MM.1S (cell line): ENCODE results near the gene FAM240A.
"Not testable (repeated sequence)": the region's sequence is repeated elsewhere in the genome, so short reads cannot be mapped to it uniquely, and the experiment has no call there.

Experiments
- DNase-seq: peaks from one replicate; pipeline ENCODE4 v3.0.0-alpha.2; 2015
- H2AFZ ChIP-seq: fragments of 300-600 bp; sonication (generic); 2 replicates; pipeline ENCODE4 v1.6.0; 2016; ENCODE audit warnings: antibody characterized with exemption, low read length
- H3F3A ChIP-seq: fragments of 300-600 bp; sonication (generic); 2 replicates; pipeline ENCODE4 v1.6.1; 2016; ENCODE audit warnings: mild to moderate bottlenecking, antibody characterized with exemption, low read length, moderate library complexity, mixed read lengths; ENCODE audit not compliant: insufficient read depth
- H3K27ac ChIP-seq: fragments of 300-600 bp; sonication (generic); 2 replicates; pipeline ENCODE4 v1.5.1; 2016; ENCODE audit warnings: mild to moderate bottlenecking, low read length
- H3K27me3 ChIP-seq: fragments of 300-600 bp; sonication (generic); replicated peaks from 2 replicates; pipeline ENCODE4 v1.6.0; 2016; ENCODE audit warnings: low read length; ENCODE audit not compliant: insufficient read depth
- H3K36me3 ChIP-seq: fragments of 300-600 bp; sonication (generic); replicated peaks from 2 replicates; pipeline ENCODE4 v1.6.1; 2016; ENCODE audit warnings: mild to moderate bottlenecking, low read length, mixed read lengths; ENCODE audit not compliant: insufficient read depth
- H3K4me1 ChIP-seq: fragments of 300-600 bp; sonication (generic); 2 replicates; pipeline ENCODE4 v1.6.1; 2016; ENCODE audit warnings: low read length, mixed read lengths
- H3K4me2 ChIP-seq: fragments of 300-600 bp; sonication (generic); 2 replicates; pipeline ENCODE4 v1.6.0; 2016; ENCODE audit warnings: low read depth, low read length
- H3K4me3 ChIP-seq: fragments of 300-600 bp; sonication (generic); 2 replicates; pipeline ENCODE4 v1.5.1; 2016; ENCODE audit warnings: low read length, mixed read lengths
- H3K79me2 ChIP-seq: fragments of 300-600 bp; sonication (generic); 2 replicates; pipeline ENCODE4 v1.6.1; 2016; ENCODE audit warnings: mixed run types, low read length, mixed read lengths
- H3K9ac ChIP-seq: fragments of 300-600 bp; sonication (generic); 2 replicates; pipeline ENCODE4 v1.6.1; 2016; ENCODE audit warnings: low read length, mixed read lengths
- H3K9me2 ChIP-seq: fragments of 300-600 bp; sonication (generic); replicated peaks from 2 replicates; pipeline ENCODE4 v1.6.1; 2016; ENCODE audit warnings: mild to moderate bottlenecking, low read length, mixed read lengths; ENCODE audit not compliant: insufficient read depth
- H3K9me3 ChIP-seq: fragments of 300-600 bp; sonication (generic); replicated peaks from 2 replicates; pipeline ENCODE4 v1.6.1; 2016; ENCODE audit warnings: mild to moderate bottlenecking, low read length, mixed read lengths; ENCODE audit not compliant: insufficient read depth
- H4K20me1 ChIP-seq: fragments of 300-600 bp; sonication (generic); 2 replicates; pipeline ENCODE4 v1.6.1; 2016; ENCODE audit warnings: mild to moderate bottlenecking, low read length, moderate library complexity, mixed read lengths; ENCODE audit not compliant: insufficient read depth
- EZH2 ChIP-seq: fragments of 300-600 bp; sonication (generic); optimal IDR thresholded peaks from 2 replicates; pipeline ENCODE3; 2017; ENCODE audit warnings: low read depth, mild to moderate bottlenecking, antibody characterized with exemption, low read length, mixed read lengths
- EZH2phosphoT487 ChIP-seq: fragments of 300-600 bp; sonication (generic); IDR thresholded peaks from 2 replicates; pipeline ENCODE4 v1.6.1; 2018; ENCODE audit warnings: antibody characterized with exemption, low read length
- TF ChIP-seq, protein P1 (sequence below): fragments of 300-600 bp; sonication (generic); IDR thresholded peaks from 2 replicates; pipeline ENCODE4 v1.5.1; 2016; ENCODE audit warnings: antibody characterized with exemption, low read length, mixed read lengths

FAM240A gene

DNA sequence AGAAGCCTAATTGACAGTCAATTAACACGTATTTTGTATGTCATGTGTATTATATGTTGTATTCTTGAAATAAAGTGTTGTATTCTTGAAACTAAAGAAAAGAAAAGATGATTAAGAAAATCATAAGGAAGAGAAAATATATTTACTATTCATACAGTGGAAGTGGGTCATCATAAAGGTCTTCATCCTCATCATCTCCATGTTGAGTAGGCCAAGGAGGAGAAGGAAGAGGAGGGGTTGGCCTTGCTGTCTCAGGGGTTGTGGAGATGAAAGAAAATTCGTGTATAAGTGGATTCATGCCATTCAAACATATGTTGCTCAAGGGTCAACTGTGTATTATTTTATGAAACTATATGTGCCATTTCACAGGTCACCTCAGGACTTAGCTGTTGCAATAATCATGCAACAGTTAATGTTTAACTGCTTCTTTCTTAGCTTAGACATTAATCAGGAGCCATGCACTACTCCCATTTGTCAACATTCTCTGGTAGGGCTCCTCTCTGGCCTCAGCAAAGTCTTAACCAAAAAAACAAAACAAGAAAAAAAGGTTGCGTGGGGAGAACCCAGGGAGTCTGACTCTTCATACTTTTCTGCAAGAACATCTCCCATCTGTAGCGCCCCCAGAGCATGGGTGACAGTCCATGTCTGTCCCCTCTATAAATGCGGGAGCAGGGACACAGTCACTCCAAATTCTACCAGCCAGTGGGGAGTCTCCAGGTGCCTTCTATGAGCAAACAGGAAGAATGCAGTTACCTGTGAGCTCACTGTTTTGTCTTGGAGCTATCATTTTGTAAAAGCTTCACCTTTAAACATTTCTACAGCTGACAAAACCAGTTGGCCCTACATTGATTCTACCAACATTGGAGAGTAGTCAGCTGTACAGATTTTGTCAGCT is 26.3 kb upstream of the FAM240A start:
- no peaks in the 10 kb centered on the region for H3K79me2 ChIP-seq
- TF ChIP-seq, protein P1, sequence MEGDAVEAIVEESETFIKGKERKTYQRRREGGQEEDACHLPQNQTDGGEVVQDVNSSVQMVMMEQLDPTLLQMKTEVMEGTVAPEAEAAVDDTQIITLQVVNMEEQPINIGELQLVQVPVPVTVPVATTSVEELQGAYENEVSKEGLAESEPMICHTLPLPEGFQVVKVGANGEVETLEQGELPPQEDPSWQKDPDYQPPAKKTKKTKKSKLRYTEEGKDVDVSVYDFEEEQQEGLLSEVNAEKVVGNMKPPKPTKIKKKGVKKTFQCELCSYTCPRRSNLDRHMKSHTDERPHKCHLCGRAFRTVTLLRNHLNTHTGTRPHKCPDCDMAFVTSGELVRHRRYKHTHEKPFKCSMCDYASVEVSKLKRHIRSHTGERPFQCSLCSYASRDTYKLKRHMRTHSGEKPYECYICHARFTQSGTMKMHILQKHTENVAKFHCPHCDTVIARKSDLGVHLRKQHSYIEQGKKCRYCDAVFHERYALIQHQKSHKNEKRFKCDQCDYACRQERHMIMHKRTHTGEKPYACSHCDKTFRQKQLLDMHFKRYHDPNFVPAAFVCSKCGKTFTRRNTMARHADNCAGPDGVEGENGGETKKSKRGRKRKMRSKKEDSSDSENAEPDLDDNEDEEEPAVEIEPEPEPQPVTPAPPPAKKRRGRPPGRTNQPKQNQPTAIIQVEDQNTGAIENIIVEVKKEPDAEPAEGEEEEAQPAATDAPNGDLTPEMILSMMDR = no peak
- no peak for TF ChIP-seq EZH2
- TF ChIP-seq EZH2phosphoT487 = no peak
- H2AFZ ChIP-seq = no peak overlapping the region
- H3K9me2 ChIP-seq = no peaks in the 10 kb centered on the region
- no peak overlapping the region for H3K4me2 ChIP-seq
- H3K9me3 ChIP-seq = no peaks in the 10 kb centered on the region
- no peaks in the 10 kb centered on the region for H4K20me1 ChIP-seq
- no peak for DNase-seq
- H3K4me3 ChIP-seq = no peak overlapping the region
- H3K27me3 ChIP-seq = no peaks in the 10 kb centered on the region
- no peak overlapping the region for H3K27ac ChIP-seq
- no peaks in the 10 kb centered on the region for H3F3A ChIP-seq
- no peaks in the 10 kb centered on the region for H3K36me3 ChIP-seq
- H3K4me1 ChIP-seq = no peaks in the 10 kb centered on the region
- H3K9ac ChIP-seq = no peak overlapping the region

DNA sequence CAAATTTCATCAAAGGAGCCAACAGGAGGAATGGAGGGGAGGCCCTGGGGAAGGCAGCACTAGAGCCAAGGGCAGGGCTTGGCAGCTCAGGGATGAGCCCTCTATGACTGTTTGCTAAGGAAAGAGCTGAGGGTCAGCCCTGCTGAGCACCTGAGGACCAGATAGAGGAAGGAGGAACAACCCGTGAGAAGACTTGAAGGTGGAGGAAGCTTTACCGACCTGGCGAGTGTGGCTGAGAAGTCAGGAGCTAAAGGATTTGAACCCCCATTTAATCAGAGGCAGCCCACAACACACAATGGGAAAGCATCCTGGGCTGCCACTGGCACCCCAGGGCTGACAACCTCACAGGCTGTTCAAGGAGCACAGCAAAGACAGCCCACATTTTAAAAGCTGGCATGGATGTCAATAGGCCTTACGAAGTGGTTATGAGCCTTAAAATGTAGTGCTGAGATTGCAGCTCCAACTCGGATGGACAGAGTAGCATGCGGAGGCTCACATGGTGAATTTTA is 25.5 kb upstream of the FAM240A start:
- H3K4me2 ChIP-seq = no peak overlapping the region
- no peaks in the 10 kb centered on the region for H3K27me3 ChIP-seq
- H2AFZ ChIP-seq = no peak overlapping the region
- H3K79me2 ChIP-seq = no peaks in the 10 kb centered on the region
- H3F3A ChIP-seq = no peaks in the 10 kb centered on the region
- H3K4me1 ChIP-seq = no peaks in the 10 kb centered on the region
- H3K36me3 ChIP-seq = no peaks in the 10 kb centered on the region
- H3K9ac ChIP-seq = no peak overlapping the region
- H3K9me2 ChIP-seq = no peaks in the 10 kb centered on the region
- no peak for DNase-seq
- H3K4me3 ChIP-seq = no peak overlapping the region
- H3K27ac ChIP-seq = no peak overlapping the region
- no peaks in the 10 kb centered on the region for H3K9me3 ChIP-seq
- TF ChIP-seq EZH2 = no peak
- no peak for TF ChIP-seq EZH2phosphoT487
- TF ChIP-seq, protein P1 = no peak
- no peaks in the 10 kb centered on the region for H4K20me1 ChIP-seq

DNA sequence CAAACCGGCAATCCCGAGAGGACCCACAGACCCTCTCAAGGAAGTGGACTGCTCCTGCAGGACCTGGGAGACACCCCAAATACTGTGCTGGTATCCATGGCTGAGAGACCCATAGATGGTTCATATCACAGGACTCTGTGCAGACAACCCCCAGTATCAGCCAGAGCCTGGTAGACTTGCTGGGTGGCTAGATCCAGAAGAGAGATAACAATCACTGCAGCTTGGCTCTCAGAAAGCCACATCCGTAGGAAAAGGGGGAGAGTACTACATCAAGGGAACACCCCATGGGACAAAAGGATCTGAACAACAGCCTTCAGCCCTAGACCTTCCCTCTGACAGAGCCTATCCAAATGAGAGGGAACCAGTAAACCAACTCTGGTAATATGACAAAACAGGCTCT is 25.1 kb upstream of the FAM240A start:
- not testable (repeated sequence) for H4K20me1 ChIP-seq, H3K36me3 ChIP-seq, DNase-seq, H3K4me2 ChIP-seq, H3K27me3 ChIP-seq, H2AFZ ChIP-seq, H3K27ac ChIP-seq, H3K9me2 ChIP-seq, H3K9me3 ChIP-seq, H3F3A ChIP-seq, H3K9ac ChIP-seq, H3K79me2 ChIP-seq, H3K4me3 ChIP-seq, H3K4me1 ChIP-seq

DNA sequence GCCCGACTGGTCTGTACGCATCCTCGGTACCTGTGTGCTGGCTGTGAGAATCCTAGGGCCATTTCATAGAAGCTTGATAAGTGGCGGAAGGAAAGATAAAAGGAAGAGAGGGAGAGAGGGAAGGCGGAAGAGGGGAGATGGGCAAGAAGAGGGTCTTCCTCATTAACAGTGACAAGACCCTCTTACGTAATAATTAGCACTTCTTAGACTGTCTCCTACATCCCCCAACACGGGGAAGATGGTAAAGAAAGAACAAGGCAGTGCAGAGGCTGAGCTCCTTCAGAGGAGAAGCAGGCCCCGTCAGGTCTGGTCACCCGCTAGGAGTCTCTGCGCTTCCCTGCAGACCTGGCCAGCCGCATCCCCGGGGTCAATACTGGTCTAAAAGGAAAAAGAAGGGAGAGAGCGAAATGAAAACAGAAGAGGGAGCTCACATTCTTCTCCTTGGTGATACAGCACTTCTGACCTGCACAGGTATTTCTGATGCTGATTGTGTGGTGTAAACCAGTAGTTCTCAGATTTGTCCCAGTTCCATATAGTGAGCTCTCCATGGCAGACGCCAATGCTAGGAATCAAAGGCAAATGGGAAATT is 19.0 kb upstream of the FAM240A start:
- H3K27ac ChIP-seq = no peak overlapping the region
- H3K9ac ChIP-seq = no peak overlapping the region
- no peaks in the 10 kb centered on the region for H3K4me1 ChIP-seq
- H2AFZ ChIP-seq = no peak overlapping the region
- H4K20me1 ChIP-seq = no peaks in the 10 kb centered on the region
- H3K4me2 ChIP-seq = no peak overlapping the region
- no peak for TF ChIP-seq EZH2
- TF ChIP-seq, protein P1 = no peak
- TF ChIP-seq EZH2phosphoT487 = no peak
- DNase-seq = no peak
- no peaks in the 10 kb centered on the region for H3F3A ChIP-seq
- no peaks in the 10 kb centered on the region for H3K9me2 ChIP-seq
- H3K27me3 ChIP-seq = no peaks in the 10 kb centered on the region
- H3K9me3 ChIP-seq = no peaks in the 10 kb centered on the region
- no peaks in the 10 kb centered on the region for H3K36me3 ChIP-seq
- no peak overlapping the region for H3K4me3 ChIP-seq
- H3K79me2 ChIP-seq = no peaks in the 10 kb centered on the region
